Measurements from ENCODE around the gene KCTD2.

KCTD2 gene

GRCh38 chr17:75097865-75098264, 50.8 kb downstream of the KCTD2 start:
- TF ChIP-seq, protein P1, sequence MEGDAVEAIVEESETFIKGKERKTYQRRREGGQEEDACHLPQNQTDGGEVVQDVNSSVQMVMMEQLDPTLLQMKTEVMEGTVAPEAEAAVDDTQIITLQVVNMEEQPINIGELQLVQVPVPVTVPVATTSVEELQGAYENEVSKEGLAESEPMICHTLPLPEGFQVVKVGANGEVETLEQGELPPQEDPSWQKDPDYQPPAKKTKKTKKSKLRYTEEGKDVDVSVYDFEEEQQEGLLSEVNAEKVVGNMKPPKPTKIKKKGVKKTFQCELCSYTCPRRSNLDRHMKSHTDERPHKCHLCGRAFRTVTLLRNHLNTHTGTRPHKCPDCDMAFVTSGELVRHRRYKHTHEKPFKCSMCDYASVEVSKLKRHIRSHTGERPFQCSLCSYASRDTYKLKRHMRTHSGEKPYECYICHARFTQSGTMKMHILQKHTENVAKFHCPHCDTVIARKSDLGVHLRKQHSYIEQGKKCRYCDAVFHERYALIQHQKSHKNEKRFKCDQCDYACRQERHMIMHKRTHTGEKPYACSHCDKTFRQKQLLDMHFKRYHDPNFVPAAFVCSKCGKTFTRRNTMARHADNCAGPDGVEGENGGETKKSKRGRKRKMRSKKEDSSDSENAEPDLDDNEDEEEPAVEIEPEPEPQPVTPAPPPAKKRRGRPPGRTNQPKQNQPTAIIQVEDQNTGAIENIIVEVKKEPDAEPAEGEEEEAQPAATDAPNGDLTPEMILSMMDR (conservative IDR thresholded peaks at IDR 0.05; ENCODE audit: low read depth, low read length), result no peak
- H3K4me3 ChIP-seq (ENCODE audit: low read length), result no peak overlapping the region
- DNase-seq (ENCODE audit: low read depth), result no peak

DNA sequence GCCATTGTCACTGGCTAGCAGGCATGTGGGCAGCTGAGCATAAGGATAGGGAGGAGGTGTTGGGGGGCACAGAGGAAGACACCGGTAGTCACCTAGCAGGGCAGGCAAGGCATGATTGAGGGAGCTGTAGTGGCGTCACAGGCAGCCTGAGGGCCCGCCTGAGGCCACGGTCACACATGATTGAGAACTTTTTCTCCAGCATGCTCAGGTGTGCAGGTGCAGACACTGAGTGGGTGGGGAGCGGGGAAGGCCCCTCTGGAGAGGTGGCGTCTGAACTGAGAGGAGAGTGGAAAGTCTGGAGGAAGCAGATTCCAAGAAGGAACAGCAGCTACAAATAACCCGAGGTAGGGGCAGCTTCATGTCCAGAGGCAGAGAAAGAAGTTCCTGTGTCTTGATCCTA, 51.8 kb downstream of the KCTD2 start:
- TF ChIP-seq, protein P1 (conservative IDR thresholded peaks at IDR 0.05; ENCODE audit: low read depth, low read length), result no peak
- no peak overlapping the region for H3K4me3 ChIP-seq (ENCODE audit: low read length)
- no peak for DNase-seq (ENCODE audit: low read depth)

- no peak overlapping the region for H3K4me3 ChIP-seq (ENCODE audit: low read length)
- TF ChIP-seq, protein P1 (conservative IDR thresholded peaks at IDR 0.05; ENCODE audit: low read depth, low read length), result no peak
- no peak for DNase-seq (ENCODE audit: low read depth)
Observed at GRCh38 chr17:75099881-75100595, 53.0 kb downstream of the KCTD2 start.

DNA sequence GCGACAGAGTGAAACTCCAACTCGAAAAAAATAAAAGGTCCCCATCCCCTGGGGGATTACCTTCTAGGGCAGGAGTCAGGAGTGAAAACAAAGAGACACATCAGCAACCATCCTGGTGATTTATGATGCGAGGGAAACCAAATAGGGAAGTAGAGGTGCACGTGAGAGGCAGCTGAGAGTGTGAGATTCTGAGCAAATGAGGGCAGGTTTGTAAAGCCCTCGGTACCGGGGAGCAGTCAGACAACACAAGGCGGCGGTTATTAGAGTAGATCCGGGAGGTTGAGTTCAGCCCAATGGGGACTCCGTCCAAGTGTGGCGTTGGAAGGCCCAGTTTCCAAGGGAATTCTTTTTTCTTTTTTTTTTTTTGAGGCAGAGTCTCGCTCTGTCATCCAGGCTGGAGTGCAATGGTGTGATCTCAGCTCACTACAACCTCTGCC, 55.4 kb downstream of the KCTD2 start:
- TF ChIP-seq, protein P1 (conservative IDR thresholded peaks at IDR 0.05; ENCODE audit: low read depth, low read length), result no peak
- H3K4me3 ChIP-seq (ENCODE audit: low read length), result no peak overlapping the region
- DNase-seq (ENCODE audit: low read depth), result no peak

GRCh38 chr17:75103601-75104554, 56.9 kb downstream of the KCTD2 start:
- TF ChIP-seq, protein P1 (conservative IDR thresholded peaks at IDR 0.05; ENCODE audit: low read depth, low read length), result no peak
- no peak overlapping the region for H3K4me3 ChIP-seq (ENCODE audit: low read length)
- no peak for DNase-seq (ENCODE audit: low read depth)

DNA sequence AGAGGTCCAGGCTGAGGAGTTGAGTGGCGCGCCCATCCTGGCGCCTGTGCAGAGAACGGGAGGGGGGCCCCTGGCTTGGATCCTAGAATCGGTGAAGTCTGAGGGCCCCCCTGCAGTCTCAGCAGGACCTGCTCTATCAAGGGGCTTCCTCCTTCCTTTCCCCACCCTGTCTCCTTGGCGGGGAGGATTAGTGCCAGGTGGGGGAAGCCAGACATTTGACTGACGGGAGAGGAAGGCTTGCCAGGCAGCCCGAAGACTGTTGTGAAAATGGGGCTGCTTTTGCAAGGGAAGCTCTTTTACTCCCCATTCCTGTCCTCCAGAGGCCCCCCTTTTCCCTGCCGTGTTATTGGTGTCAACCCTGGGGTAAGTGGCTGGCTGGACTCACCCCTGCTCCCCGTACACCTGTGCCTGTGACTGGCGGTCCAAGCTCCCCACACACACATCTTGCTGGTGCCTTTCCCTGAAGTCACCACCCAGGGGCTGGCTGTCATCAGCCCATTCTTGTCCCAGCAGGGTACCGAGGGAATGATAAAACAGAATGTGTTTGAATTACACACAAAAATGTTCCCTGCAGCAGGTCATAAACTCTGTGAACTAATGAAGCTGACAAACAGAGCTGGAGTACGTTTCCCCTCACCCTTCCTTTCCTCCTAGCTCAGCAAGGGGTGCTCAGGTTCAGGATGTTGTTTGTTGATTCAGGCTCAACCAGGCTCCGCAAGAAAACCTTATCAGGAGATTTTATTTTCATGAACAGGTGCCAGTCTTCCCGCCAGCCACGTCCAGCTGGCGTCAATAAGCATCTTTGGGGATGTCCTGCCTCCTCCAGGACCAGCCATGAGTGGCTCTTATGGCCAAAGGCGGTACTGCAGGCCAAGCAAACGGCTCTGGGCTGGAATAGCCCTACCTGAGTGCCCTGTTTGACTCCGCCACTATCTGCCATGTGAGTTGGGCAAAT, 58.4 kb downstream of the KCTD2 start:
- no peak overlapping the region for H3K4me3 ChIP-seq (ENCODE audit: low read length)
- TF ChIP-seq, protein P1 (conservative IDR thresholded peaks at IDR 0.05; ENCODE audit: low read depth, low read length), result peak; percentile 79
- no peak for DNase-seq (ENCODE audit: low read depth)

Data from retinal pigment epithelial cell (primary cell).